H1 (cell line): ENCODE data around the gene RPS6KA2. TPM values are rescaled to one million over a fixed set of nuclear protein-coding genes. Genes with fewer than 3 reads are reported as not detected.
A peak's percentile ranks its signal among the peaks of the same experiment; 100 is the strongest.
"Not testable (repeated sequence)": the region's sequence is repeated elsewhere in the genome, so short reads cannot be mapped to it uniquely, and the experiment has no call there.

Source experiments
- CTCF ChIA-PET: fragments of 300-600 bp; sonication (Branson Sonifier 250); formaldehyde crosslinking; loops from one replicate; lab custom pipeline; 2021; ENCODE audit not compliant: partially characterized antibody; lab: Charles Lee
- POLR2A ChIA-PET: fragments of 300-600 bp; sonication (Branson Sonifier 250); formaldehyde crosslinking; loops from one replicate; lab custom pipeline; 2021; ENCODE audit warnings: inconsistent platforms; ENCODE audit not compliant: partially characterized antibody; lab: Charles Lee
- DNase-seq, 2 experiments: peaks; one replicate each; pipeline versions ENCODE4 v3.0.0 to v3.0.0-alpha.2; 2010 to 2022; ENCODE audit warnings: low spot score in 2 of 2, low read depth in 1 of 2, mixed read lengths in 1 of 2
- FAIRE-seq: peaks from 2 replicates; lab custom pipeline; 2011; peaks lifted over from hg19 to GRCh38; lab: Jason Lieb, UNC
- H2AFZ ChIP-seq: 2 replicates; pipeline ENCODE4 v1.8.1; 2012; ENCODE audit warnings: low read length, inconsistent platforms
- H2AK5ac ChIP-seq: 2 replicates; pipeline ENCODE4 v1.6.1; 2013; ENCODE audit warnings: low read depth, low read length
- H2BK120ac ChIP-seq: replicated peaks from 2 replicates; pipeline ENCODE3; 2013; ENCODE audit warnings: low read depth, low read length, inconsistent platforms
- H2BK12ac ChIP-seq: 2 replicates; pipeline ENCODE4 v1.6.1; 2013; ENCODE audit warnings: low read depth, low read length
- H2BK15ac ChIP-seq: 2 replicates; pipeline ENCODE4 v1.6.1; 2013; ENCODE audit warnings: low read length
- H2BK20ac ChIP-seq: 2 replicates; pipeline ENCODE4 v1.6.1; 2013; ENCODE audit warnings: low read length
- H2BK5ac ChIP-seq: 2 replicates; pipeline ENCODE4 v1.6.1; 2013; ENCODE audit warnings: low read depth, low read length
- H3K14ac ChIP-seq: 2 replicates; pipeline ENCODE4 v1.6.1; 2013; ENCODE audit warnings: inconsistent platforms; ENCODE audit not compliant: insufficient read length
- H3K18ac ChIP-seq: 2 replicates; pipeline ENCODE4 v1.6.1; 2013; ENCODE audit warnings: low read length; ENCODE audit errors: extremely low read depth
- H3K23ac ChIP-seq: 2 replicates; pipeline ENCODE4 v1.6.1; 2013; ENCODE audit warnings: inconsistent platforms; ENCODE audit not compliant: insufficient read length
- H3K23me2 ChIP-seq: 2 replicates; pipeline ENCODE4 v1.6.1; 2013; ENCODE audit warnings: low read depth, low read length
- H3K27ac ChIP-seq: 2 replicates; pipeline ENCODE4 v1.6.1; 2011; ENCODE audit warnings: low read depth, low read length, inconsistent platforms
- H3K27me3 ChIP-seq, 4 experiments: replicated peaks in 1 of 4; 1 replicate in 1 of 4; 2 replicates in 3 of 4; pipeline versions ENCODE4 v1.6.1 to v1.8.1; 2011 to 2013; ENCODE audit warnings: low read length in 3 of 4, mild to moderate bottlenecking in 3 of 4, inconsistent platforms in 2 of 4, mixed read lengths in 2 of 4, moderate library complexity in 1 of 4; ENCODE audit not compliant: control insufficient read depth in 3 of 4, insufficient read depth in 3 of 4; ENCODE audit errors: extremely low read depth in 1 of 4
- H3K36me3 ChIP-seq, 4 experiments: 2 replicates each; pipeline versions ENCODE4 v1.6.1 to v1.8.1; 2011 to 2013; ENCODE audit warnings: mild to moderate bottlenecking in 4 of 4, low read length in 3 of 4, moderate library complexity in 2 of 4, control low read depth in 1 of 4, inconsistent platforms in 1 of 4; ENCODE audit not compliant: insufficient read depth in 4 of 4, control insufficient read depth in 2 of 4
- H3K4ac ChIP-seq: replicated peaks from 2 replicates; pipeline ENCODE3; 2013; ENCODE audit warnings: low read length, low read depth, mixed read lengths, inconsistent platforms; ENCODE audit not compliant: insufficient read length
- H3K4me1 ChIP-seq, 4 experiments: replicated peaks in 1 of 4; 1 replicate in 1 of 4; 2 replicates in 3 of 4; pipeline versions ENCODE4 v1.6.1 to v1.8.1; 2011 to 2013; ENCODE audit warnings: low read length in 3 of 4, inconsistent platforms in 2 of 4, mixed read lengths in 1 of 4; ENCODE audit not compliant: insufficient read depth in 4 of 4, control insufficient read depth in 3 of 4
- H3K4me2 ChIP-seq, 2 experiments: 2 replicates each; pipeline versions ENCODE4 v1.6.1 to v1.8.1; 2011 to 2013; ENCODE audit warnings: low read depth in 2 of 2, low read length in 2 of 2, control low read depth in 1 of 2, inconsistent platforms in 1 of 2, mild to moderate bottlenecking in 1 of 2; ENCODE audit not compliant: insufficient read depth in 1 of 2
- H3K4me3 ChIP-seq, 4 experiments: fragments of 200-600, 300-600 bp in 1 of 4; sonication (generic), shearing (Covaris generic), sonication (Bioruptor Twin) in 1 of 4; 2 replicates each; pipeline versions ENCODE4 v1.5.1 to v1.8.1; 2011 to 2016; ENCODE audit warnings: low read length in 4 of 4, low read depth in 3 of 4, control low read depth in 2 of 4, inconsistent platforms in 2 of 4, mild to moderate bottlenecking in 2 of 4, mixed read lengths in 1 of 4, moderate library complexity in 1 of 4; ENCODE audit not compliant: insufficient read depth in 2 of 4; ENCODE audit errors: extremely low read depth in 1 of 4
- H3K56ac ChIP-seq: replicated peaks from 2 replicates; pipeline ENCODE3; 2013; ENCODE audit warnings: low read depth, mild to moderate bottlenecking, mixed read lengths, low read length, inconsistent platforms; ENCODE audit not compliant: insufficient read length
- H3K79me1 ChIP-seq: 2 replicates; pipeline ENCODE4 v1.6.1; 2013; ENCODE audit warnings: low read depth, low read length, control low read depth
- H3K79me2 ChIP-seq, 2 experiments: 2 replicates each; pipeline versions ENCODE4 v1.6.1 to v1.8.1; 2012 to 2013; ENCODE audit warnings: low read length in 2 of 2, mild to moderate bottlenecking in 2 of 2, inconsistent platforms in 1 of 2; ENCODE audit not compliant: insufficient read depth in 2 of 2, control insufficient read depth in 1 of 2
- H3K9ac ChIP-seq, 4 experiments: replicated peaks in 1 of 4; 1 replicate in 1 of 4; 2 replicates in 3 of 4; pipeline versions ENCODE4 v1.6.1 to v1.8.1; 2011 to 2013; ENCODE audit warnings: low read depth in 3 of 4, low read length in 3 of 4, control low read depth in 2 of 4, mild to moderate bottlenecking in 2 of 4, moderate library complexity in 2 of 4, inconsistent platforms in 1 of 4; ENCODE audit errors: extremely low read depth in 1 of 4
- H3K9me3 ChIP-seq, 2 experiments: 2 replicates each; pipeline versions ENCODE4 v1.6.1 to v1.8.1; 2012 to 2013; ENCODE audit warnings: mild to moderate bottlenecking in 2 of 2, moderate library complexity in 2 of 2, control low read depth in 1 of 2, inconsistent platforms in 1 of 2, low read depth in 1 of 2, low read length in 1 of 2, mixed read lengths in 1 of 2; ENCODE audit not compliant: insufficient read depth in 2 of 2
- H4K20me1 ChIP-seq, 2 experiments: replicated peaks in 1 of 2; 2 replicates each; pipeline versions ENCODE3 to v1.8.1; 2011 to 2013; ENCODE audit warnings: inconsistent platforms in 2 of 2, low read length in 2 of 2, mild to moderate bottlenecking in 1 of 2; ENCODE audit not compliant: insufficient read depth in 2 of 2, control insufficient read depth in 1 of 2
- H4K5ac ChIP-seq: 2 replicates; pipeline ENCODE4 v1.6.1; 2013; ENCODE audit warnings: low read length, low read depth, mixed read lengths, inconsistent platforms; ENCODE audit not compliant: insufficient read length
- H4K8ac ChIP-seq: 2 replicates; pipeline ENCODE4 v1.8.0; 2013; ENCODE audit warnings: mild to moderate bottlenecking, moderate library complexity, low read length, inconsistent platforms; ENCODE audit not compliant: insufficient read depth; ENCODE audit errors: extremely low read depth
- H4K91ac ChIP-seq: replicated peaks from 2 replicates; pipeline ENCODE3; 2013; ENCODE audit warnings: low read length, mixed read lengths, inconsistent platforms; ENCODE audit not compliant: insufficient read length
- CEBPB ChIP-seq: IDR thresholded peaks from 2 replicates; pipeline ENCODE4 v1.6.1; 2012; ENCODE audit warnings: low read depth, low read length
- KDM1A ChIP-seq: fragments of 200-600, 300-600 bp; sonication (generic); IDR thresholded peaks from 2 replicates; pipeline ENCODE4 v1.7.1; 2016; ENCODE audit warnings: mild to moderate bottlenecking, low read length, borderline replicate concordance
- WGBS, 2 experiments: shearing (Covaris generic) in 1 of 2; methylation state at CpG; one replicate each; pipeline versions ENCODE4 v1.1.6 to v1.1.7; 2013 to 2015; ENCODE audit warnings: low lambda C conversion rate in 2 of 2, mixed read lengths in 2 of 2, inconsistent platforms in 1 of 2, low coverage in 1 of 2, missing lambda C conversion rate in 1 of 2; ENCODE audit not compliant: insufficient replicate concordance in 2 of 2, insufficient coverage in 1 of 2, insufficient read length in 1 of 2; ENCODE audit errors: extremely low coverage in 1 of 2, missing lambda C conversion rate in 1 of 2; 5-methylcytosine and 5-hydroxymethylcytosine counted together
- polyA plus RNA-seq, 7 experiments: library from polyadenylated mRNA; depleted of rRNA in 3 of 7; stranded (reverse) in 5 of 7; unstranded in 2 of 7; fragments of >200 nt in 5 of 7; fragments of 200-250 nt in 2 of 7; gene quantifications; 1 replicate in 5 of 7; 2 replicates in 1 of 7; 4 replicates in 1 of 7; pipeline versions ENCODE4 v1.2.1 to v1.2.3, GENCODE V29; 2011 to 2013; ENCODE audit warnings: missing spikeins in 2 of 7, mixed read lengths in 2 of 7
- total RNA-seq: library from RNA; stranded (reverse); fragmentation: NEBNext Ultra II Directional; extraction: Animal tissue kit (Norgen Biotek cat#: 25700); gene quantifications from 2 replicates; pipeline ENCODE4 v1.2.1, GENCODE V29; 2021

Gene RPS6KA2
- total and polyA plus RNA-seq, 2 of the 8 experiments (the other 6 are each of a cell fraction or from before 2014, with no cell fraction given), result 8.8 to 25.7 TPM

DNA sequence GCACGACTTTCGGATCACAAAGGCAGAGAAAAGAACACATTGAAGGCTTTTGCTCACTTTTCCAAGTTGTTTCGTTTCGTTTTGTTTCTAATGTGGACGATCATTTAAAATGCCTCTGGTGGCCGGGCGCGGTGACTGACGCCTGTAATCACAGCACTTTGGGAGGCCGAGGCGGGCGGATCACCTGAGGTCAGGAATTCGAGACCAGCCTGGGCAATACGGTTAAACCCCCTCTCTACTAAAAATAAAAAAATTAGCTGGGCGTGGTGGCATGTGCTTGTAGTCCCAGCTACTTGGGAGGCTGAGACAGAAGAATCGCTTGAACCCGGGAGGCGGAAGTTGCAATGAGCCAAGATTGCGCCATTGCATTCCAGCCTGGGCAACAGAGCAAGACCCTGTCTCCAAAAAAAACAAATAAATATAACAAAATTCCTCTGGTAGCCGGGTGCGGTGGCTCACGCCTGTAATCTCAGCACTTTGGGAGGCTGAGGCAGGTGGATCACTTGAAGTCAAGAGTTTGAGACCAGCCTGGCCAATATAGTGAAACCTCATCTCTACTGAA, 243.2 kb downstream of the RPS6KA2 start:
- H3K56ac ChIP-seq, H2AK5ac ChIP-seq, H4K91ac ChIP-seq, H2BK20ac ChIP-seq, H2BK12ac ChIP-seq, H3K4ac ChIP-seq, H3K27me3 ChIP-seq, H2BK15ac ChIP-seq, H3K14ac ChIP-seq, FAIRE-seq, H4K20me1 ChIP-seq, H3K79me1 ChIP-seq, H3K79me2 ChIP-seq, H3K36me3 ChIP-seq, DNase-seq, H4K8ac ChIP-seq, H3K23me2 ChIP-seq, H3K9me3 ChIP-seq, H3K18ac ChIP-seq, H3K23ac ChIP-seq, H2BK120ac ChIP-seq, H3K4me1 ChIP-seq: not testable (repeated sequence)
- H3K4me3 ChIP-seq, result peak overlapping the region; percentile 72 to 83 (median 76)
- POLR2A ChIA-PET, result interaction anchor here (1.0 to 1.3 kb wide), 6 partner anchors 11 to 99 kb away, joined by 3 to 8 read pairs (median 3); partner anchors contain the start of gene PRR18
- CTCF ChIA-PET, result interaction anchor here (1.0 kb wide), 1 partner anchor 18 kb away, joined by 3 read pairs; no protein-coding TSS in a partner anchor
- peak overlapping the region; percentile 1 for H4K5ac ChIP-seq
- H3K9ac ChIP-seq, result peak overlapping the region in 3 of 4 experiments; percentile 39 to 67 (median 56); a peak in 6 of 7 replicates
- peak overlapping the region; percentile 55 for H3K27ac ChIP-seq
- WGBS, 2 experiments, result 36% methylated on average over 22 of the region's 22 CpGs; no CpG with 5 or more reads in 1 of the 2 experiments
- H2AFZ ChIP-seq, result peak overlapping the region; percentile 71
- H3K4me2 ChIP-seq, result peak overlapping the region; percentile 78 to 100
- peak overlapping the region; percentile 66; the same call in 1 of the 2 replicates for H2BK5ac ChIP-seq
- peak; percentile 52; the same call in 1 of the 2 replicates for TF ChIP-seq CEBPB
- TF ChIP-seq KDM1A, result peak; percentile 57; the same call in 1 of the 2 replicates
- TF ChIP-seq, all 59 proteins: peak for 2; not testable (repeated sequence) for 57
